ENCODE results near the gene AUP1. TPM values are rescaled to one million over a fixed set of nuclear protein-coding genes. Genes with fewer than 3 reads are reported as not detected.

AUP1 gene
- total and polyA plus RNA-seq, 9 of the 15 experiments (the other 6 are each of a cell fraction or from before 2014, with no cell fraction given), result 70.7 to 245 (median 165) TPM

- Histone ChIP-seq H3K9me1 (ENCODE audit: control insufficient read depth, insufficient read depth, low read length) (no peaks in the 10 kb centered on the region), H3K27ac (ENCODE audit: extremely low read depth, low read depth, low read length) (peak overlapping the region; percentile 92; the same call in 1 of the 3 replicates), H3K27me3 (ENCODE audit: control insufficient read depth in 2 of 2, insufficient read depth in 2 of 2, low read length in 2 of 2) (no peaks in the 10 kb centered on the region), H3K79me2 (ENCODE audit: control insufficient read depth, insufficient read depth, low read length) (peaks cover 16% of the 10 kb centered on the region; the same call in 2 of the 3 replicates), H3K9ac (ENCODE audit: insufficient read depth in 1 of 2, low read depth in 2 of 2, low read length in 2 of 2) (peak overlapping the region; percentile 83 to 99; a peak in 3 of 4 replicates), H3K9me3 (replicated peaks; ENCODE audit: control insufficient read depth, insufficient read depth, low read depth, low read length) (no peaks in the 10 kb centered on the region), H3K4me2 (ENCODE audit: insufficient read depth, low read length) (peak overlapping the region; percentile 95), H3K4me1 (replicated peaks in 1 of 2; ENCODE audit: control insufficient read depth in 2 of 2, insufficient read depth in 2 of 2, low read length in 2 of 2) (peaks cover 22 to 64% of the 10 kb centered on the region in 2 experiments), H3K4me3 (no peak overlapping the region; the same call in 1 of the 2 replicates), H2AFZ (ENCODE audit: low read depth, low read length) (peak overlapping the region; percentile 90), H4K20me1 (replicated peaks; ENCODE audit: control insufficient read depth, insufficient read depth, low read length) (no peaks in the 10 kb centered on the region), H3K36me3 (ENCODE audit: control insufficient read depth, insufficient read depth, low read length) (peaks cover 17% of the 10 kb centered on the region; the same call in 1 of the 3 replicates)
- ATAC-seq (no peak), FAIRE-seq (peak; percentile 11), DNase-seq (ENCODE audit: extremely low read depth in 1 of 4, low spot score in 3 of 4) (peak in 1 of 4 experiments; percentile 27)
- 46% methylated on average over 17 of the region's 27 CpGs for WGBS (ENCODE audit: insufficient coverage, low coverage, missing lambda C conversion rate)
- TSS peak; percentile 69 for BruUV-seq (replicated peaks)
- in situ Hi-C loops (cut with MboI) (no loop called here), intact Hi-C loops (cut with micrococcal nuclease) (no loop called here)
- ChIA-PET POLR2A (interaction anchor here (0.6 to 1.1 kb wide), 2 partner anchors 22 to 44 kb away, joined by 4 to 5 read pairs; no protein-coding TSS in a partner anchor), CTCF (ENCODE audit: low intra/inter-chr PET ratio) (interaction anchor here (0.5 kb wide), 1 partner anchor 301 kb away, joined by 3 read pairs; no protein-coding TSS in a partner anchor)
- no peak for TF ChIP-seq CBFB (CRISPR knock-in tag; IDR thresholded peaks at IDR 0.05)
- 0 out of 2 replicates have a peak, but pooled peaks have one; percentile 24 for TF ChIP-seq EGR1 (conservative IDR thresholded peaks at IDR 0.05)
- no peak for TF ChIP-seq DEAF1 (CRISPR knock-in tag; IDR thresholded peaks at IDR 0.05)
- no peak for TF ChIP-seq RBM15 (IDR thresholded peaks at IDR 0.05; ENCODE audit: insufficient read depth, low read length)
- no peak for TF ChIP-seq HINFP (tag; conservative IDR thresholded peaks at IDR 0.05; ENCODE audit: low read depth)
- 0 out of 2 replicates have a peak, but pooled peaks have one; percentile 20 for TF ChIP-seq SMARCA4 (IDR thresholded peaks at IDR 0.05)
- no peak for TF ChIP-seq ZNF79 (CRISPR knock-in tag; IDR thresholded peaks at IDR 0.05; ENCODE audit: low read depth)
- TF ChIP-seq ZNF263 (CRISPR knock-in tag; IDR thresholded peaks at IDR 0.05; ENCODE audit: borderline replicate concordance), result no peak
- no peak for TF ChIP-seq MITF (IDR thresholded peaks at IDR 0.05)
- TF ChIP-seq SMARCB1 (IDR thresholded peaks at IDR 0.05; ENCODE audit: insufficient read length, low read depth), result no peak
- TF ChIP-seq SNAPC5 (CRISPR knock-in tag; IDR thresholded peaks at IDR 0.05), result no peak
- no peak for TF ChIP-seq RNF219 (CRISPR knock-in tag; IDR thresholded peaks at IDR 0.05)
Observed at GRCh38 chr2:74552914-74553811, 23.7 kb upstream of the AUP1 start.

Data from K562 (cell line).